Peyer's patch (tissue), 4 donors: ENCODE data around the gene WWTR1.

Experiments used
- CTCF ChIP-seq, 6 experiments: fragments of 450-650 bp in 4 of 6; fragments of 200-600 bp in 2 of 6; sonication (generic) in 1 of 6; IDR thresholded peaks; one replicate each; pipeline ENCODE4 v1.5.1; 2017 to 2019; ENCODE audit warnings: antibody characterized with exemption in 6 of 6, mild to moderate bottlenecking in 3 of 6, moderate library complexity in 1 of 6
- POLR2A ChIP-seq, 2 donors: fragments of 450-650 bp; IDR thresholded peaks; one replicate each; pipeline ENCODE4 v1.5.1; 2017; ENCODE audit warnings: antibody characterized with exemption in 2 of 2, mild to moderate bottlenecking in 2 of 2, moderate library complexity in 2 of 2

GRCh38 chr3:149650828-149651227 lies 7.0 kb downstream of the WWTR1 start:
- TF ChIP-seq POLR2A (IDR thresholded peaks at IDR 0.05) (no peak), CTCF (IDR thresholded peaks at IDR 0.05) (no peak)
